PC-9 (cell line): ENCODE results near the gene MANBA.

Experiments used
- EZH2 ChIP-seq: fragments of 200-600 bp; sonication (generic); IDR thresholded peaks from 2 replicates; pipeline ENCODE4 v1.8.0; 2017; ENCODE audit warnings: antibody characterized with exemption, low read depth
- TF ChIP-seq, protein P1 (sequence below): fragments of 200-600 bp; sonication (generic); conservative IDR thresholded peaks from 2 replicates; pipeline ENCODE4 v1.6.1; 2017; ENCODE audit warnings: mixed run types, antibody characterized with exemption, mild to moderate bottlenecking, moderate library complexity

DNA sequence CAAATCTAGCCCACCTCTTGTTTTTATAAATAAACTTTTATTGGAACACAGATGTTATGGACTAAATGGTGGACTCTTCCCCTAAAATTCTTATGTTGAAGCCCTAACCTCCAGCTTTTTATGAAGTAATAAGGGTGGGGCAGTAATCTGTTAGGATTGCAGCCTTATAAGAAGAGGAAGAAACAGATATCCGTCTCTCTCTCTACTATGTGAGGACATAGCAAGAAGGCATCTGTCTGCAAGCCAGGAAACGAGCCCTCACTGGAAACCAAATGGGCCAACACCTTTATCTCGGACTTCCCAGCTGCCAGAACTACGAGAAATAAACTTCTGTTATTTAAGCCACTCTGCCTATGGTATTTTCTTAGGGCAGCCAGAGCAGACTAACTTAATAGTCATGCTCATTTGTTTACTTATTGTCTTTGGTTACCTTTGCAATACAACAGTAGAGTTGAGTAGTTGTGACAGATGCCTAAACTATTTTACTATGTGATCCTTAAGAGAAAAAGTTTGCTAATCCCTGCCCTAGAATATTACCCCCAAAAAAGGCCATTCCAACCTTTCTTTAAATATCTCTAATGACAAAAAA lies 67.4 kb downstream of the MANBA start:
- TF ChIP-seq, protein P1, sequence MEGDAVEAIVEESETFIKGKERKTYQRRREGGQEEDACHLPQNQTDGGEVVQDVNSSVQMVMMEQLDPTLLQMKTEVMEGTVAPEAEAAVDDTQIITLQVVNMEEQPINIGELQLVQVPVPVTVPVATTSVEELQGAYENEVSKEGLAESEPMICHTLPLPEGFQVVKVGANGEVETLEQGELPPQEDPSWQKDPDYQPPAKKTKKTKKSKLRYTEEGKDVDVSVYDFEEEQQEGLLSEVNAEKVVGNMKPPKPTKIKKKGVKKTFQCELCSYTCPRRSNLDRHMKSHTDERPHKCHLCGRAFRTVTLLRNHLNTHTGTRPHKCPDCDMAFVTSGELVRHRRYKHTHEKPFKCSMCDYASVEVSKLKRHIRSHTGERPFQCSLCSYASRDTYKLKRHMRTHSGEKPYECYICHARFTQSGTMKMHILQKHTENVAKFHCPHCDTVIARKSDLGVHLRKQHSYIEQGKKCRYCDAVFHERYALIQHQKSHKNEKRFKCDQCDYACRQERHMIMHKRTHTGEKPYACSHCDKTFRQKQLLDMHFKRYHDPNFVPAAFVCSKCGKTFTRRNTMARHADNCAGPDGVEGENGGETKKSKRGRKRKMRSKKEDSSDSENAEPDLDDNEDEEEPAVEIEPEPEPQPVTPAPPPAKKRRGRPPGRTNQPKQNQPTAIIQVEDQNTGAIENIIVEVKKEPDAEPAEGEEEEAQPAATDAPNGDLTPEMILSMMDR = no peak
- no peak for TF ChIP-seq EZH2
